Nephron progenitor cell (in vitro differentiated cells): Measurements from ENCODE around the gene RNF126.

Experiments
- DNase-seq: peaks from one replicate; pipeline ENCODE4 v3.0.0; 2021
- H3K27ac Mint-ChIP-seq: 2 replicates; pipeline ENCODE4 v1.8.0; 2021; ENCODE audit warnings: mild to moderate bottlenecking, moderate library complexity, mixed read lengths
- H3K27me3 Mint-ChIP-seq: 2 replicates; pipeline ENCODE4 v1.8.0; 2021; ENCODE audit warnings: mild to moderate bottlenecking, low read depth, mixed read lengths; ENCODE audit not compliant: poor library complexity
- H3K36me3 Mint-ChIP-seq: 2 replicates; pipeline ENCODE4 v1.8.0; 2021; ENCODE audit warnings: low read depth, mixed read lengths
- H3K4me1 Mint-ChIP-seq: 2 replicates; pipeline ENCODE4 v1.8.0; 2021; ENCODE audit warnings: mixed read lengths
- H3K4me3 Mint-ChIP-seq: 2 replicates; pipeline ENCODE4 v1.8.0; 2021; ENCODE audit warnings: mild to moderate bottlenecking, moderate library complexity, mixed read lengths
- H3K9me3 Mint-ChIP-seq: 2 replicates; pipeline ENCODE4 v1.8.0; 2021; ENCODE audit warnings: mild to moderate bottlenecking, moderate library complexity, mixed read lengths
- TF ChIP-seq, protein P1 (sequence below): fragments of 200-600 bp; sonication (generic); IDR thresholded peaks from 2 replicates; pipeline ENCODE4 v1.5.0; 2021; ENCODE audit warnings: antibody characterized with exemption

RNF126 gene

DNA sequence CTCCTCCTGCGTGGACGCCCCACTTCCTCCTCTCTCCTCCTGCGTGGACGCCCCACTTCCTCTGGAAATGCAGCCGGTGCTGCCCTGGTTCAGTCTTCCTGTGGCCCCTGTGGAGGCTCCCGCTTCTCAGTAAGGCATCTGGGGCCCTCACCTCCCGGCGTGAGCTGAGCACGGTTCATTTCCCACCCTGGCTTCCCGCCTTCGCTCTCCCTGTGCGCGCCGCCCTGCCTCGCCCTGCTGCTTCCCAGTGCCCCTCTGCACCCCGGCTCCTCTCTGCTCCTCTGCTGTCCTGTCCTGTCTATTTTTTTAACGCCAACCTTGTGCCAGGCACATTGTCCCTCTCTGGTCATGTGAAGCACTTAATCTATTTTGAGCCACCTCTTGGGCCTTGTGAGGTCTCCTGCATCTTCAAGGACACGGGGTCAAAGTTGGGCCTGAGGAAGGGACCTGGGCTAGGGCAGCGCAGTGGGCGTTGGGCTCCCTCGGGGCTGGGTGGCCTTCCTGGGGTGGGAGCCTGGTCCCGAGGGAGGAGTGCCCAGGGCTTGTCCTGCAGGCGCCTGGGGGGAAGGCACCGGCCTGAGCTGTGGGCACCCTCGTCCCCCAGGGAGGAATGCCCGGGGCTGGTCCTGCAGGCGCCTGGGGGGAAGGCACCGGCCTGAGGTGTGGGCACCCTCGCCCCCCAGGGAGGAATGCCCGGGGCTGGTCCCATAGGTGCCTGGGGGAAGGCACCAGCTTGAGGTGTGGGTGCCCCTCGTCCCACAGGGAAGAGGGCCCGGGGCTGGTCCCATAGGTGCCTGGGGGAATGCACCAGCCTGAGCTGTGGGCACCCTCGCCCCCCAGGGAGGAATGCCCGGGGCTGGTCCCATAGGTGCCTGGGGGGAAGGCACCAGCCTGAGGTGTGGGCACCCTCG is 60.4 kb downstream of the RNF126 start:
- no peaks in the 10 kb centered on the region for H3K4me1 Mint-ChIP-seq
- peaks cover 30% of the 10 kb centered on the region for H3K9me3 Mint-ChIP-seq

DNA sequence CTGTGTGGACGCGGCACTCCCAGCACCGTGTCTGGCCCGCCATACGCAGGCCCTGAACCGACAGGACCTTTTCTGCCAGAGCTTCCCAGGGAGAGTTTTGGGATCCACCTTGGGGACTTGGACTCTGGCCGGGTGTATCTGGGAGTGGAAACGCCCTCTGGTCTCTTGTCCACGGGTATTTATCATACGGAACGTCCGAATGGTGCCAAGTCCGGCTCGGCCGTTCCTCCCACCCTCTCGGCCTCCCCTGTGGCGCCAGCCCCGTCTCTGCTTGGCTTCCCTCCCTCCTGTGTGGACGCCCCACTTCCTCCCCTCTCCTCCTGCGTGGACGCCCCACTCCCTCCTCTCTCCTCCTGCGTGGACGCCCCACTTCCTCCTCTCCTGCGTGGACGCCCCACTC is 61.2 kb downstream of the RNF126 start:
- Mint-ChIP-seq H3K4me1 (no peaks in the 10 kb centered on the region), H3K9me3 (peaks cover 30% of the 10 kb centered on the region), H3K27ac (no peak overlapping the region), H3K36me3 (no peaks in the 10 kb centered on the region), H3K4me3 (no peak overlapping the region), H3K27me3 (peaks cover 17% of the 10 kb centered on the region)
- TF ChIP-seq, protein P1, sequence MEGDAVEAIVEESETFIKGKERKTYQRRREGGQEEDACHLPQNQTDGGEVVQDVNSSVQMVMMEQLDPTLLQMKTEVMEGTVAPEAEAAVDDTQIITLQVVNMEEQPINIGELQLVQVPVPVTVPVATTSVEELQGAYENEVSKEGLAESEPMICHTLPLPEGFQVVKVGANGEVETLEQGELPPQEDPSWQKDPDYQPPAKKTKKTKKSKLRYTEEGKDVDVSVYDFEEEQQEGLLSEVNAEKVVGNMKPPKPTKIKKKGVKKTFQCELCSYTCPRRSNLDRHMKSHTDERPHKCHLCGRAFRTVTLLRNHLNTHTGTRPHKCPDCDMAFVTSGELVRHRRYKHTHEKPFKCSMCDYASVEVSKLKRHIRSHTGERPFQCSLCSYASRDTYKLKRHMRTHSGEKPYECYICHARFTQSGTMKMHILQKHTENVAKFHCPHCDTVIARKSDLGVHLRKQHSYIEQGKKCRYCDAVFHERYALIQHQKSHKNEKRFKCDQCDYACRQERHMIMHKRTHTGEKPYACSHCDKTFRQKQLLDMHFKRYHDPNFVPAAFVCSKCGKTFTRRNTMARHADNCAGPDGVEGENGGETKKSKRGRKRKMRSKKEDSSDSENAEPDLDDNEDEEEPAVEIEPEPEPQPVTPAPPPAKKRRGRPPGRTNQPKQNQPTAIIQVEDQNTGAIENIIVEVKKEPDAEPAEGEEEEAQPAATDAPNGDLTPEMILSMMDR = no peak
- no peak for DNase-seq

More for the DNA sequence above, 60.4 kb downstream of the RNF126 start:
- H3K27me3 Mint-ChIP-seq = peaks cover 17% of the 10 kb centered on the region
- H3K27ac Mint-ChIP-seq = no peak overlapping the region
- DNase-seq = no peak
- no peak overlapping the region for H3K4me3 Mint-ChIP-seq
- H3K36me3 Mint-ChIP-seq = no peaks in the 10 kb centered on the region
- TF ChIP-seq, protein P1 = no peak

DNA sequence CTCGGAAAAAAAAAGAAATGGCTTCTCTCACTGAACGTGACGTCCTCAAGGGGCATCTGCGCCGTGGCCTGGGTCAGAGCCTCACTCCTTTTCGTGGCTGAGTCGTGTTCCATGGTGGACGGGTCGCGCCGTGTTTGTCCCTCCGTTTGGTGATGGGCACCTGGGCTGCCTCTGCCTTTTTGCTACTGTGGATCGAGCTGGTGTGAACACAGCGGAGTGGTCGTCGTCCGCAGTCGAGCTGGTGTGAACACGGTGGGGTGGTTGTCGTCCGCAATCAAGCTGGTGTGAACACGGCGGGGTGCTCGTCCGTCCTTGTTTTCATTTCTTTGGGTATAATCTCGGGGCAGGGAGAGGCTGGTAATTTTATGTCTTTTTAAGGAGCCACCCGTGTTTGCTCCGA is 61.7 kb downstream of the RNF126 start:
- H3K36me3 Mint-ChIP-seq = no peaks in the 10 kb centered on the region
- no peak for DNase-seq
- H3K27me3 Mint-ChIP-seq = peaks cover 17% of the 10 kb centered on the region
- H3K27ac Mint-ChIP-seq = no peak overlapping the region
- TF ChIP-seq, protein P1 = no peak
- no peak overlapping the region for H3K4me3 Mint-ChIP-seq
- H3K4me1 Mint-ChIP-seq = no peaks in the 10 kb centered on the region
- peaks cover 30% of the 10 kb centered on the region for H3K9me3 Mint-ChIP-seq
